ENCODE data around the gene SCAMP2. TPM values are rescaled to one million over a fixed set of nuclear protein-coding genes. Genes with fewer than 3 reads are reported as not detected.
"Not testable (repeated sequence)": the region's sequence is repeated elsewhere in the genome, so short reads cannot be mapped to it uniquely, and the experiment has no call there.

SCAMP2 gene
- total RNA-seq, 4 donors from 2014 or later: 59.3 to 129 (median 104) TPM

- TF ChIP-seq POLR2A (IDR thresholded peaks at IDR 0.05): no peak
- TF ChIP-seq, protein P1, sequence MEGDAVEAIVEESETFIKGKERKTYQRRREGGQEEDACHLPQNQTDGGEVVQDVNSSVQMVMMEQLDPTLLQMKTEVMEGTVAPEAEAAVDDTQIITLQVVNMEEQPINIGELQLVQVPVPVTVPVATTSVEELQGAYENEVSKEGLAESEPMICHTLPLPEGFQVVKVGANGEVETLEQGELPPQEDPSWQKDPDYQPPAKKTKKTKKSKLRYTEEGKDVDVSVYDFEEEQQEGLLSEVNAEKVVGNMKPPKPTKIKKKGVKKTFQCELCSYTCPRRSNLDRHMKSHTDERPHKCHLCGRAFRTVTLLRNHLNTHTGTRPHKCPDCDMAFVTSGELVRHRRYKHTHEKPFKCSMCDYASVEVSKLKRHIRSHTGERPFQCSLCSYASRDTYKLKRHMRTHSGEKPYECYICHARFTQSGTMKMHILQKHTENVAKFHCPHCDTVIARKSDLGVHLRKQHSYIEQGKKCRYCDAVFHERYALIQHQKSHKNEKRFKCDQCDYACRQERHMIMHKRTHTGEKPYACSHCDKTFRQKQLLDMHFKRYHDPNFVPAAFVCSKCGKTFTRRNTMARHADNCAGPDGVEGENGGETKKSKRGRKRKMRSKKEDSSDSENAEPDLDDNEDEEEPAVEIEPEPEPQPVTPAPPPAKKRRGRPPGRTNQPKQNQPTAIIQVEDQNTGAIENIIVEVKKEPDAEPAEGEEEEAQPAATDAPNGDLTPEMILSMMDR (IDR thresholded peaks at IDR 0.05): no peak
- 79 to 88% methylated on average over 6 of the region's 6 CpGs for whole genome bisulfite sequencing, 2 donors
- no peaks in the 10 kb centered on the region for H3K27me3 ChIP-seq
- H3K9me3 ChIP-seq: no peaks in the 10 kb centered on the region
- H3K4me3 ChIP-seq (replicated peaks in 1 of 3): no peak overlapping the region
- intact Hi-C loops (cut with DNase I): no loop called here
- H3K27ac ChIP-seq: no peak overlapping the region
- H3K4me1 ChIP-seq: peaks cover 0 to 8% of the 10 kb centered on the region in 2 donors
- H3K36me3 ChIP-seq: peaks cover 18% of the 10 kb centered on the region in 2 donors
- DNase-seq: no peak
These were observed 24.1 kb upstream of the SCAMP2 start for GRCh38 chr15:74897300-74897701.

GRCh38 chr15:74896316-74896715 is 23.2 kb upstream of the SCAMP2 start:
- Histone ChIP-seq H3K4me1 (peaks cover 0 to 6% of the 10 kb centered on the region in 2 donors), H3K4me3 (replicated peaks in 1 of 3) (no peak overlapping the region), H3K36me3 (peaks cover 13 to 17% of the 10 kb centered on the region in 2 donors), H3K27me3 (no peaks in the 10 kb centered on the region), H3K9me3 (no peaks in the 10 kb centered on the region), H3K27ac (no peak overlapping the region)
- intact Hi-C loops (cut with DNase I): no loop called here
- 90 to 92% methylated on average over 3 of the region's 3 CpGs for WGBS, 2 donors
- no peak for DNase-seq
- no peak for TF ChIP-seq POLR2A (IDR thresholded peaks at IDR 0.05)
- TF ChIP-seq, protein P1 (IDR thresholded peaks at IDR 0.05): no peak

DNA sequence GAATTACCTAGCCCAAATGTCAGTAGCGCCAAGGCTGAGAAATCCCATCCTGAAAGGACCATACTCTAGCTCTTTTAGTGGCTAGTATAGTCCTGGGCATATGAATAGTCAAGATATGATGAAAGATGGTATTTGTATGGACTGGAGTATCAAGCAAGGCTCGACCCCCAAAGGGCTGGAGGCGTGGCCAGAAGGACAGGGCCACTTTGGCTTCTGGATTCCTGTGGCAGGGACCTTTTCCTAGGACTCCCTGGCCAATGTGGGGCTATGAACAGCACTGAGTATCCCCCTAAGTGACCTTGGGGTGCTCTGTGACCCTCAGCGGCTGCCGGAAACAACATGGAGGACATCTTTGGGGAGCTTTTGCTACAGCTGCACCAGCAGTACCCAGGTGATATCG is 22.7 kb upstream of the SCAMP2 start:
- Histone ChIP-seq H3K4me3 (replicated peaks in 1 of 3) (no peak overlapping the region), H3K4me1 (peaks cover 0 to 9% of the 10 kb centered on the region in 2 donors), H3K36me3 (peaks cover 13 to 14% of the 10 kb centered on the region in 2 donors), H3K27me3 (no peaks in the 10 kb centered on the region), H3K27ac (no peak overlapping the region), H3K9me3 (no peaks in the 10 kb centered on the region)
- WGBS, 2 donors: 90 to 91% methylated on average over 3 to 5 of the region's 6 CpGs
- intact Hi-C loops (cut with DNase I): no loop called here
- DNase-seq: no peak
- TF ChIP-seq, protein P1 (IDR thresholded peaks at IDR 0.05): no peak
- no peak for TF ChIP-seq POLR2A (IDR thresholded peaks at IDR 0.05)

DNA sequence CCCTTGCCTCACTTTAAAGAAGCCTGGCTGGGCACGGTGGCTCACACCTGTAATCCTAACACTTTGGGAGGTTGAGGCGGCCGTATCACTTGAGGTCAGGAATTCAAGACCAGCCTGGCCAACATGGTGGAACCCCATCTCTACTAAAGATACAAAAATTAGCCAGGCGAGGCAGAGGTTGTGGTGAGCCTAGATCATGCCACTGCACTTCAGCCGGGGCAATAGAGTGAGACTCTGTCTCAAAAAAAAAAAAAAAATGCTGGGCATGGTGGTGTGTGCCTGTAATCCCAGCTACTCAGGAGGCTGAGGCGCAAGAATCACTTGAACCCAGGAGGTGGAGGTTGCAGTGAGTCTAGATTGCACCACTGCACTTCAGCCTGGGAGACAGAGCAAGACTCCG is 21.2 kb upstream of the SCAMP2 start:
- DNase-seq; H3K27ac ChIP-seq; H3K9me3 ChIP-seq; H3K36me3 ChIP-seq; H3K4me3 ChIP-seq (replicated peaks in 1 of 3); H3K27me3 ChIP-seq: not testable (repeated sequence)
- intact Hi-C loops (cut with DNase I): loop anchor here (5.0 kb wide), 1 partner anchor 52 kb away; the partner anchor contains the start of gene ULK3
- WGBS, 2 donors: 98 to 99% methylated on average over 7 of the region's 7 CpGs
- peaks cover 0 to 18% of the 10 kb centered on the region in 2 donors for H3K4me1 ChIP-seq

DNA sequence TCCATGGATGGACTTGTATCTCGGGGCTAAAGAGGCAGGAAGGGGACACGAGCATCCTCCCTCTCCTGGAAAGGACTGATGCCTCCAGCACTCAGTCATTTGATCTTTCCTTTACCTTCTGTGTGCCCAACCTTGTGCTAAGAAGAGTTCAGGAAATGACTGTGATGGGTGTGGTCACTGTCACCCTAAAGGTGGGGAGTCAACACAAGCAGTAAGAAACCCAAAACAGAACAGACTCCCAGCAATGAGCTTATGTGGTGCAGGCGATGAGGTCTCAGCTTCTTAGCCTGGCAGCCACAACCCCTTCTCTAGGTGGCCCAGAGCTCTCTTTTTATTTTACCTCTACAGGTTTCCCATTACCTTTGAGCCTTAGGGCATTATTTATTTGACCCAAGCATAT is 20.5 kb upstream of the SCAMP2 start:
- Histone ChIP-seq H3K4me1 (peaks cover 4 to 25% of the 10 kb centered on the region in 2 donors), H3K27me3 (no peaks in the 10 kb centered on the region), H3K27ac (no peak overlapping the region), H3K9me3 (no peaks in the 10 kb centered on the region), H3K36me3 (peaks cover 0 to 4% of the 10 kb centered on the region in 2 donors), H3K4me3 (replicated peaks in 1 of 3) (no peak overlapping the region)
- WGBS, 2 donors: 86% methylated on average over 3 of the region's 3 CpGs
- intact Hi-C loops (cut with DNase I): loop anchor here (5.0 kb wide), 1 partner anchor 51 kb away; the partner anchor contains the start of gene ULK3
- no peak for TF ChIP-seq POLR2A (IDR thresholded peaks at IDR 0.05)
- TF ChIP-seq, protein P1 (IDR thresholded peaks at IDR 0.05): no peak
- DNase-seq: no peak

Measured in thyroid gland (tissue), 4 donors.